Measurements from ENCODE around the gene ADGRG6. TPM values are rescaled to one million over a fixed set of nuclear protein-coding genes. Genes with fewer than 3 reads are reported as not detected.
A peak's percentile ranks its signal among the peaks of the same experiment; 100 is the strongest.

Gene ADGRG6
- total and polyA plus RNA-seq, 2 of the 8 experiments (the other 6 are each of a cell fraction or from before 2014, with no cell fraction given), result 1.1 to 6.2 TPM

DNA sequence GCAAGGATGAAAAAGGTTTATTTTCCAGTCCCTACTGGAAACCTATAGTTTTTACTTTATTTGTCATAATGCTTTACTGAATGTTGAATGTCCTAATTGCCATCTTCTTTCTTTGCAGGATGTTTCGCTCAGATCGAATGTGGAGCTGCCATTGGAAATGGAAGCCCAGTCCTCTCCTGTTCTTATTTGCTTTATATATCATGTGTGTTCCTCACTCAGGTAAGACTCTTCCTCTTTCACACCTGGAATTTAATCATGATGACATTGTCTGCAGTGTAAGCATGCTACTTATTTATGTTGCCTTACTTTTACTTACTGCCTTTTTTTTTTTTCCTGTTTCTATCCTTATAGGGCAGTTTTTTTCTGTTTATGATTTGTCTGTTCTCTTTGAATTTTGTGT, 7.6 kb downstream of the ADGRG6 start:
- DNase-seq (ENCODE audit: low read depth in 1 of 2, low spot score in 2 of 2), result no peak
- FAIRE-seq, result no peak
- ChIA-PET CTCF (ENCODE audit: partially characterized antibody) (interaction anchor here (1.3 kb wide), 1 partner anchor 14 kb away, joined by 3 read pairs; no protein-coding TSS in a partner anchor), POLR2A (ENCODE audit: partially characterized antibody) (no interaction called here)
- Histone ChIP-seq H3K23me2 (ENCODE audit: low read depth, low read length) (no peaks in the 10 kb centered on the region), H3K4me1 (replicated peaks in 1 of 4; ENCODE audit: control insufficient read depth in 3 of 4, insufficient read depth in 4 of 4, low read length in 3 of 4) (no peaks in the 10 kb centered on the region), H2BK15ac (ENCODE audit: low read length) (no peak overlapping the region), H3K9me3 (ENCODE audit: insufficient read depth in 2 of 2, low read depth in 1 of 2, low read length in 1 of 2) (no peaks in the 10 kb centered on the region), H3K23ac (ENCODE audit: insufficient read length) (no peak overlapping the region), H3K27ac (ENCODE audit: low read depth, low read length) (no peak overlapping the region), H2BK5ac (ENCODE audit: low read depth, low read length) (no peak overlapping the region), H3K14ac (ENCODE audit: insufficient read length) (no peak overlapping the region), H3K4ac (replicated peaks; ENCODE audit: insufficient read length, low read depth, low read length) (no peak overlapping the region), H3K27me3 (replicated peaks in 1 of 4; ENCODE audit: control insufficient read depth in 3 of 4, extremely low read depth in 1 of 4, insufficient read depth in 3 of 4, low read length in 3 of 4) (no peaks in the 10 kb centered on the region), H2BK120ac (replicated peaks; ENCODE audit: low read depth, low read length) (no peak overlapping the region), H4K8ac (ENCODE audit: extremely low read depth, insufficient read depth, low read length) (no peak overlapping the region), H3K36me3 (ENCODE audit: control insufficient read depth in 2 of 4, insufficient read depth in 4 of 4, low read length in 3 of 4) (no peaks in the 10 kb centered on the region), H2BK20ac (ENCODE audit: low read length) (0 out of 2 replicates have a peak overlapping the region, but pooled peaks have one; percentile 13), H4K5ac (ENCODE audit: insufficient read length, low read depth, low read length) (no peak overlapping the region), H2AFZ (ENCODE audit: low read length) (no peak overlapping the region), H2AK5ac (ENCODE audit: low read depth, low read length) (no peak overlapping the region), H2BK12ac (ENCODE audit: low read depth, low read length) (no peak overlapping the region), H3K4me2 (ENCODE audit: insufficient read depth in 1 of 2, low read depth in 2 of 2, low read length in 2 of 2) (no peak overlapping the region), H4K20me1 (replicated peaks in 1 of 2; ENCODE audit: control insufficient read depth in 1 of 2, insufficient read depth in 2 of 2, low read length in 2 of 2) (no peaks in the 10 kb centered on the region), H3K4me3 (ENCODE audit: extremely low read depth in 1 of 4, insufficient read depth in 2 of 4, low read depth in 3 of 4, low read length in 4 of 4) (no peak overlapping the region), H3K56ac (replicated peaks; ENCODE audit: insufficient read length, low read depth, low read length) (no peak overlapping the region), H3K79me1 (ENCODE audit: low read depth, low read length) (no peaks in the 10 kb centered on the region), H3K79me2 (ENCODE audit: control insufficient read depth in 1 of 2, insufficient read depth in 2 of 2, low read length in 2 of 2) (no peaks in the 10 kb centered on the region), H3K18ac (ENCODE audit: extremely low read depth, low read length) (no peak overlapping the region), H3K9ac (replicated peaks in 1 of 4; ENCODE audit: extremely low read depth in 1 of 4, low read depth in 3 of 4, low read length in 3 of 4) (no peak overlapping the region), H4K91ac (replicated peaks; ENCODE audit: insufficient read length, low read length) (no peak overlapping the region)
- 93% methylated on average over 2 of the region's 2 CpGs; no CpG with 5 or more reads in 1 of the 2 experiments for WGBS, 2 experiments (ENCODE audit: extremely low coverage in 1 of 2, insufficient coverage in 1 of 2, insufficient read length in 1 of 2, insufficient replicate concordance in 2 of 2, low coverage in 1 of 2, low lambda C conversion rate in 2 of 2, missing lambda C conversion rate in 1 of 2)
- TF ChIP-seq KDM1A (IDR thresholded peaks at IDR 0.05; ENCODE audit: borderline replicate concordance, low read length) (no peak), HDAC6 (IDR thresholded peaks at IDR 0.05; ENCODE audit: low read depth, low read length) (no peak), SP2 (IDR thresholded peaks at IDR 0.05; ENCODE audit: low read length) (no peak), ATF2 (IDR thresholded peaks at IDR 0.05; ENCODE audit: low read length) (no peak), RBBP5 (IDR thresholded peaks at IDR 0.05; ENCODE audit: borderline replicate concordance, low read depth, low read length) (no peak), E2F6 (IDR thresholded peaks at IDR 0.05) (no peak), TEAD4 (IDR thresholded peaks at IDR 0.05; ENCODE audit: low read depth, low read length) (no peak), BCL11A (IDR thresholded peaks at IDR 0.05; ENCODE audit: low read depth in 2 of 2, low read length in 2 of 2) (no peak), CBX8 (IDR thresholded peaks at IDR 0.05; ENCODE audit: borderline replicate concordance, low read depth, low read length) (no peak), ZNF274 (IDR thresholded peaks at IDR 0.05; ENCODE audit: borderline replicate concordance, extremely low read depth, low read length) (no peak), RFX5 (IDR thresholded peaks at IDR 0.05; ENCODE audit: borderline replicate concordance, low read depth, low read length) (no peak), RNF2 (IDR thresholded peaks at IDR 0.05; ENCODE audit: borderline replicate concordance, low read depth, low read length, missing control alignments, poor library complexity, severe bottlenecking) (no peak)

Measured in H1 (cell line).